Left forelimb (tissue), 1 donor: Measurements from ENCODE around the gene DACH1.
"Not testable (repeated sequence)": the region's sequence is repeated elsewhere in the genome, so short reads cannot be mapped to it uniquely, and the experiment has no call there.

Experiments used
- DNase-seq: peaks from one replicate; pipeline ENCODE4 v3.0.0-alpha.2; 2018; ENCODE audit warnings: low spot score

DACH1 gene

DNA sequence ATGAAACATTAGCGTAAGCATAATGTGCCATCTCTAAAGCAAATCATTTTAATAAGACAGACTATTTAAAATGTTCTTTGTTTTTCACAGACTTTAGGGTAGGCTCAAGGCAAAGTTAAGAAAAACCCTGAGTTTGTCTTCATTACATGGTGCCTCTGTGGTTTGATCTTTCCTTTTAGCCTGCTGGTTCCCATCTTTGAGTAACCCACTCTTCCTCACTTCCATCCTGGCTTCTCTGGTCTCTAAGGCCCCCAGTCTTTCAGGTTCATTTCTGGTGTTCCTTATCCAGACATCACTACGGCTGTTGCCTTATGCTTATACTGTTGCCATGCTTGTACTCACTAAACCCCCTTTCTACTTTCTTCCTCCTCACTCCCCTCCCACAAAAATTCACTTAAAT lies 38.4 kb downstream of the DACH1 start:
- DNase-seq = no peak

DNA sequence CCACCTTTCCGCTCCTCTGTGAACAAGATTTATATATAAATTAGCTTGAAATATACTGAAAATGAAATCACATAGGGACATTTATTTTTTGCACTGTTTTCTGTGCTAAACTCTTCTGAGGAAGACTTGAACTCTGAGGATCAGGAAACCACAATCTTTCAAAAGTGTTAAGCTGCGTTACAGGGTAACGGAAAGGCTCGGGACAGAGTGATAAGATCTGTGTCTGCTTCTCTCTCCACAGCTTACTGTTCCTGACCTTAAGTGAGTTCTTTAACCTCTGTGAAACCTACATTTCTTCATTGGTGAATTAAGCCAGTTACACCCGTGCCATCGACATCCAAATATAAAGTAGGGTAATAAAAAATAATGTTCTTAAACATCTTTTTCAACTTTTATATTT lies 38.9 kb downstream of the DACH1 start:
- no peak for DNase-seq

DNA sequence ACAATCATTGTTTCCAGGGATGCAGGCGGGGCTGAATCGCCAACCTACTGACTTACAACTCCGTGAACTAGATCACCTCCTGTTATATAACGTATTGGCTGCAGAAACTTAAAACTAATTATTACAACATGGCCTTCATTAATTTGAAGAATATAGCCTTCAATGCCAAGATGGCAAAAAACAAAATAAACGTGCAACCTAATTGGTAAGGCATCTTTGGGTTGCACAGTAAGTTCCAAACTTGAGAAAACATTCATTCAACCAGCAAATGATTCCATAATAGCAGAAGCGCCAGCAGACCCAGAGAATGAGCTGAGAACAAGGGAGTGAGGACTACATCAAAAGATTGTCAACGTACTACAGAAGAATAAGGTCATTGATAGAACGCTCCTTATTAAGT lies 39.8 kb downstream of the DACH1 start:
- no peak for DNase-seq

DNA sequence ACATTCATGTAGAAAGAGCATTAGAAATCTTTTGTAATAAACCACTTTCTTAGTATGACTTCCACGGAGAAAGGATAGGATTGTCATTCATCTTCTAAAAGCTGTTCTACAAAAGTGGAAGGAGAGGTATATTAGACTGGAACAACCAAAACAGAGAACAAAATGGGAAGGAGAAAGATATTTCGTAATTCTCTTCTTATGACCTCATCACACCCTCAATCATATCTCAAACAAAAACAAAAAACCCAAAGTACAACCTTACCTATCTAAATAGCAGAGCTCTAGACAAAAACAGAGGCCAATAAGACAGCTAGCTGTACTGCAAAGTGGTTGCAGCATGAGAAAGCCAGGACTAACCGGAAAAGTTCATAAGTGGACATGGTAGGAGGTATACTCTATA lies 46.3 kb downstream of the DACH1 start:
- no peak for DNase-seq

DNA sequence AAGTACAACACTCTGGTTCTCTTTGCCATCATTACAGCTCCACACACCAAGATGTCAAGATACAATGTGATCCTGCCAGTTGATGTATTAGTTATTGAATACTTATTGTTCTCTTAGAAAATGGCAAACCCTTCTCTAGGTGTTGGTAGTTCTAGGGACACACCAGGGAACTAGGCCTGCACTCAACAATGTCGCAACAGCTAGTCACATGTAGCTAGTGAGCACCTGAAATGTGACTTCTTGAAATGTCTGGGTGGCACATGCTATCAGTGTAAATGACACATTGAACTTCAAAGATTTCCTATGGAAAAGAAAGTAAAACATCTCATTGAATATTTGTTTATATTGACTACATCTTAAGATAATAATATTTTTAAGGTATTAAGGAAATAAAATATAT lies 49.7 kb downstream of the DACH1 start:
- no peak for DNase-seq

DNA sequence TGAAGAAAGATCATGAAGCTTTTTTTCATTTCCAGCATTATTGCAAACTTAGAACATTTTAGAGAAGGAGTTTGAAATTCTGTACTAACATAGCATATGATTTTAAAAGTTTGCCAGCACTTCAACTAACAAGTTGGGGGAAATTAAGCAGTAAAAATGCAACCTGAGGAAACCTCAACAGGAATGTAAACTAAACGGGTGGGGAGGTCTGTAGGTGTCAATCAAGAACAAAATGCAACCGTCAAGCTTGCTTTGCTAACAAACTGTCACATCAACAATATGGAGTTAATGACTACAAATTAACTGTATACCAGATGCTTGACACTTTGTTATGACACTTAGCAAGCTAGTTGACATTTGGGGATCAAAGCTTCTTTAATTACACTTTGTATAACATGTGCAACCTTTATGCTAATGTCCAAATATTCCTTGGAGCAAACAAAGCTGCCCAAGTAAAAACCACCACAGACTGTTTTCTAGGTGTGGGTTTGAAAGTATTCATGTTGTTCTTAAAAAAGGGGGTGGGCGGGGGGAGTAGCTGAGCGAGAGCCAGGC lies 52.1 kb downstream of the DACH1 start:
- no peak for DNase-seq

DNA sequence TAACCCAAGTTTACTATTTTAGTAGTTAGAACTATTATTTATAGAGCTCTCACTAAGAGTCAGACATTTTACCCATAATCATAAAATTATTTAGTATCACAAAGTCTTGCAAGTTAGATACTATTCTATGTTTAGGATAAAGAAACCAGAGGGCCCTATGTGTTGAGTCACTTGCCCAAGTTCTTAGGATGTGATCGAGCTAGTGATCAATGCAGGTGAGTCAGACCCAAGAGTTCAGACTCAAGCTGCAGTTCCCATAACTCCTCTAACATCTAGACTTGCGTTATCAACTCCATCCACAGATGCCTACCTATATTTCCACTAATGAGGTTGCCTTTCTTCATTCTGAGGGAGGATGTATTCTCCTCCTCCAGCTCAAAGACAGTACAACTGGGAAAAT lies 53.8 kb downstream of the DACH1 start:
- no peak for DNase-seq

DNA sequence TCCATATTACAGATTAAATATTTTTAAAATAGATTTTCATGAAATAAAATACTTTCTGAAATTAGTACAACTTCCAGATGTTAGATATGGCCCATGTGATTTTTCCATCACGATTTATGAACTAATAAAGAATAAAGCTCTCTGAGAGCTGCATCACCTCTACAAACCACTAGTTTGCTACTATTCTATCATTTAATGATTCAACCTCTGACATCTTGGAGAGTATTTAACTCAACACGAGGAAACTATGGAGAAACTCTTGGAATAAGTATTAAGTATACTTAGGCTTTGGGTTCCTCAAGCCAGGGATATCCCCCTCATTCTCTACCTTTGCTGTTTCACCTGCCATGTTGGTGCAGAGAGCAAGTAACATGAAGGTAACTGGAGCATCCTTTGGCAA lies 55.7 kb downstream of the DACH1 start:
- DNase-seq = no peak

DNA sequence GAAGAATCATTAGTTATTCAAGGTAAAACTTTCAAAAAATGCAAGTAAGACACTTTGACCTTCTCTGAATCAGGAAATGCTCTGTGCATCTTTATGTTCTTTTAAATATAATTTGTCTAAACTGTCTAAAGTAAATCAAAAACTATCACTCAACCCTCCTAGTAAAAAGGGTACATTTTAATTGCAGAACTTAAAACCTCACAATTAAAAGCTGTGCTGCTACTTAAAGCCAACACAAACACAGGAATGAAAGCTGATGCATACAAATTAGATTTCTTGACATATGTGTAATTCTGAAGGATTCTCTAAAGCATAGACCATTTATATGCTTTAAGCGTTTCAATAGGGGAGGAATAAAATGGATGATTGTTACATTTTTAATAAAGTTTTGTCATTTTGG lies 58.3 kb downstream of the DACH1 start:
- DNase-seq = no peak

DNA sequence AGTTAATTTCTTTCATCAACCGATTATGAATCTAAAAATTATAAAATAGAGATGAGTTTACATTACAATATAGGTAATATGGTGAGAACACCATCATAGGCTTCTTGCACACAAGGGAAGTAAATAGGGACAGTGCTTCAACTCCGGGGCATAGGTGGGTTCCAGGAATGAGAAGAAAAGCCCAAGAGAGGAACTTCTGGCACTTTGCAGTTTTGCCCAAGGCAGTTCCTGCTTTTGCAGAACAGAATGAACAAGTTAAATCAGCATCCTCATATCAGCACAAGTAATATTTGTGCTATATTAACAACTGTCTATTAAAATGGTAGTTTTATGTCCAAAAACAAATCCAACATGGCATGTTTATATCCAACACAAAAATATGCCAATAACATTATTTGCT lies 60.1 kb downstream of the DACH1 start:
- DNase-seq = no peak

DNA sequence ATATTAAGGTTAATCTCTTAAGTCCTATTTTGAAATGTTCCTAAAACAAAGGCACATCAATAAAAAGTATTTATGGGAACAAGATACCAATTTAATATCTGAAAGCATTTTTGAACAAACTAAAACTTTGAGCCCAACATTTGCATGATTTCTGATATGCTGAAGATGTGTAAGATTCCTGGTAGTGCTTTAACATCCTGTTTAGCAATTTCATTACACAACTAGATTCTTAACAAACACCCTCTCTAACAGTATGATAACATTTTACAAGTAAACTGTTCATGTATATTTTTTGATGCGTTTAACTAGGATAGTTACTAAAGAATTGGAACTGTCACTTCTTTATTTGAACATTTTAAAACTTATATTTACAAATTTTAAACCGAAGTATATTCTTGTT lies 63.9 kb downstream of the DACH1 start:
- DNase-seq = no peak

DNA sequence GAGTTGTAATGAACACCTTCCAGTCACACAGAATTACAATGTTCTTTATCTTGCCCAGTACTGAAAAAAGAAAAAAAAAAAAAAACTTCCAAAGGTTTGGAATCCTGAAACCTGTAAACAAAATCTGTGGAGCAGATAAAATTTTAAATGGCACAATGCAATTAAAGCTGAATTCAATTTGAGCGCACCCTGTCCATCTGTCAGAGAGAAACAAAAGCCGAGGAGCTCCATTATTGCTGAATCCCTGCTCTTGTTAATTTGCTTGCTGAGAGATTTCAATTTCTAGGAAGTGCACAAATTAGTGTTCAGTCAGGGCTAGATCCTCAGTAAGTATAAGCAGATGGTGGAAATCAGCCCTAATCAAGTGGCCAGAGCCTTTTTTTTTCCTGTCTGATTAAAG lies 65.2 kb downstream of the DACH1 start:
- no peak for DNase-seq

DNA sequence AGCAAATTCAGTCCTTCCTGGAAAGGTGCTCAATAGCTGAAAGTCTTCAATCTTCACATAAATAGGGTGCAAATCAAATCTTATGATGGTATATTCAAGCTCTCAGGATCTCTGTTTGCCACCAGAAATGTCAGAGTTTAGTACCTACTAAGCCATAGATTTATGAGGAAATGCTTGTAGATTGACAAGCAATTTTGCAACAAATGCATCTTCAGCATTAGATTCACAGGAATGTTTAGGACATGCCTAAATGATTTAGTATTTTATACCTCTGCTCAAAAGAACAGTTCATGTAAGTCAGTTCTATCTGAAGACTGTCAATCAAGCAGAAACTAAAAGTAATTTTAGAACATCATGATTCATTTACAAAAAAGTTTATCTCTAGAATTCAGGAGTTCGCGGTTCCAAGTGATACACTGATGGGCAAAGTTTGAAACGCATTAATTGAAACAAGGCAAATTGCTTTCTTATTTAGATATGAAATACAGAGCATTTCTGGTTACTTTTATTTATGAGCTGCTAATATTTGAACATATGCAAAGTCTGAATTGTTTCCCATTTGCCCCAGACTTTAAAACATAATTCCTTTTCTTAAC lies 65.7 kb downstream of the DACH1 start:
- DNase-seq = no peak

DNA sequence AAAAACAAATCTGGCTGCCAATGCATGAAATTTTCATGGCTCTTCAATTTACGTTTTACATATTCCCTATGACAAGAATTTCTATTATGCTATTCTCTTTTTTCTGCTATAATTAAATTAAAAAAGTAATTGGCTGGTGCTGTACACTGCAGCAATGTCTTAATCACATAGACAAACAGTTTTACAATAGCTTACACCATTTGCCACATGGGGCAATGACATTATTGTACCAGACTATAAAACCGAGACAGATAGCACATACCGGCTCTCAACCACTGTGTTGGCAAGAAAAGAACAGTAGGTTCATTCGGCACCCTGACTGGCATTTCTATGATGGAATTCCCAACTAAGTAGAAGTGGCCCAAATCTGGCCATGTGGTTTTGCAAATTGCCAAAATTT lies 67.7 kb downstream of the DACH1 start:
- DNase-seq = no peak

DNA sequence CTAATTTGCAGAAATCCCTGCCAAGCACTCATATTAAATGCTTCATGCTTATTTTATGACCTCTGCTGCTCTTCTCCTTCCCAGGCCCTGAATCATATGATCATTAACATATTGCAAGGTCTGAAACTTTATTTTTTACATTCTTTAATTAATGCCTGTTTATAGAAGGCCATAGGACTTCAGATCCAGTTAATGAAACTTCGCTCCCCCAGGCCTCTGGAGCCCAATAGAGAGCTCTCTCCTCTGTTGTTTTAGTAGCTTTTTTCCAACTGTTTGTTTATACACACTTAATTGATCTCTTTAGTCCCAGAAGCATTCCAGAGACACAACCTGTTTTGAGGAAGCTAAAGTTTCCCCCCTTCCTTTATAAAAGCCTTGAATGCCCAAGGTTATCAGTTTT lies 68.3 kb downstream of the DACH1 start:
- no peak for DNase-seq

DNA sequence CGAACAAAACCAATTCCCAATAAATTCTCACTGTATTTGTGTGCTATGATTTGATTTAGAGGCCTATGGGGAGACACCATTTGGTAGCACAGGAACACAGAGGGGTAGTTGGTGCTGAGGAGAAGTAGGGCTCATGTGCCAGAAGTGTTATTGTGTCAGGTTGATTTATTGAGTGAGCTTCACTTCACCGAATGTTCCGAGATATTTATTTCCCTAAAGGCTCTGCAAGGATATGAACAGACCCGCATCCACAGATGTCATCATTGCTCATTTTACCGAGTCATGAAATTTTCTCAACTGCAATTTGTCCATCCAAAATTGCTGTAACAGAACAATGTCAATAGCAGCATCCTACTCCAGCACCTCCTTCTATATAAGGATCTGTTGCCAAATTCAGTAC lies 69.5 kb downstream of the DACH1 start:
- no peak for DNase-seq

DNA sequence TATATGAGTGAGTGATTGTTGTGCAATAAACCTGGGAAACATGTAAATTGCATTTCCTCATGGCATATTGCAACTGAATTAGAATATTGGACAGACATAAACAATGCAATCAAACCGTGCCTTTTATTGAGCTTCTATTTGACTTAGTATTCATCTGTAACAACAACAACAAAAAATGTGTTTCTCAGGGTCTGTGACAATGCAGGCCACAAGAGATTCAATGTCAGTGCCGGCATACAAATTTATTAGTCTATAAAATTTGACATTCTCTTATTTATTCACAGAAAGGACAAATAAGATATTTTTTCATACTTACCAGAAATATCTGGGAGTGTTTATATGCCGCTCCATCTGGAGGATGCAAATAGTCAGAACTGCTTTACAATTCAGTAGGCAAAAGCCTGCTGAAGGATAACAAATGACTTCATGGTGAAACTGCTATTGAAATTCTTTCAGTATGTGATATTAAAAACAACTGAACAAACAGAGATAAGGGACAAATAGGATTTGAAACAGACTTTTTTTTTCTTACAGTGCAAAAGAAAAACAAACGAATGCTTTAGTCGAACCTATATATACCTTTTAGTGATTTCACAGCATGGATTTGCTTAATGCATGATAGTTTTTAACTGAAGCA lies 77.2 kb downstream of the DACH1 start:
- no peak for DNase-seq

DNA sequence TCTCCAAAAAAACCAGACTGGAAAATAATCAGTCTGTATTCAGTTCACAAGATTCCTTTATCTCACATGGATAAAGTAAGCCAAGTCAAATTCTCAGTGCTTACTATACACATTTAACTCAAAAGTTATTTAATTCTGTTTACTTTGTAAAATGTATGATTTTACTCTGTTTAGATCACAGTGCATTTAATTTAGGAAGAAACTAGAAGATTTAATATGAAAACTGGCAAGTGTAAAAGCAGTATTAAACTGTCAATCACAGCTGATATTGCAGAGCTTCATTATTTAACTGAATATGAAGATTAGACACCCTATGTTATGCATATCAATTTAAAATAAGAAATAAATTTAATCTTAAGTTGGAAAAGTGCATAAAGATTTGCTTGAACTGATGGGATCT lies 78.0 kb downstream of the DACH1 start:
- no peak for DNase-seq

DNA sequence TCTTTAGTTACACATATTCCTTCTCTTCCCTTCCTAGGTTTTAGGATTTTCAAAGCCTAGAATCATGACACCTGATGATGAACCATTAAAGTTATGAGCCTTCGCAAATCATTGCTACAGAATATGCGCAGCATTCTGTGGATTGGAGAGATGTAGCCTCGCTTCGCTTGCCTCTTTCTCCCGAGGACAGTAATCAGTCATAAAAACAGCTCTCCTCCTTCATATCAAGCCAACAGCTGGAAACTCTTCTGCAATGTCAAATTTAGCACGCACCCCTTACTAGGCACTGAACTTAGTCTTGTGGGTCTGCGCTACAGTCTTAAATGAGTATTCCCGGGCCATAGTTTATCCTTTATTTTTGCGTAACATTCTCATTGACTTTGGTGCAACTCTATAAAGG lies 79.6 kb downstream of the DACH1 start:
- no peak for DNase-seq

DNA sequence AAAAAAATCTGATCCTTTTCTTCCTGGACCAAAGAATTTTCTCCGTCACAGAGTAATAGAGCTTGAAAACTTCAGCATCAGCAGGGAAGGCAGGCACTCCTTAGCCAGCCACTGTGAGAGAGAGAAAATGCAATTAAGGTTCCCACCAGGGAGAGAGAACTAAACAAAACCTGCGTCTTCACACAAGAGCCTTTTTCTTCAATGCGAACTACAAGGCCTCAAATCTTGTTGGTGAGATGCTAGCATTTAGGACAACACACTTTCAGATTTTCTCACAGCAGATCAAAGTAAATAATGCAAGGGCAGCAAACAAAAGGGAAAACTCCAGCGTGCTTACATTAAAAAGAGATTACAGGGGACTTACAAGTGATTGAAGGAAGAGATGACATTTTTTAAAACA lies 80.1 kb downstream of the DACH1 start:
- no peak for DNase-seq

DNA sequence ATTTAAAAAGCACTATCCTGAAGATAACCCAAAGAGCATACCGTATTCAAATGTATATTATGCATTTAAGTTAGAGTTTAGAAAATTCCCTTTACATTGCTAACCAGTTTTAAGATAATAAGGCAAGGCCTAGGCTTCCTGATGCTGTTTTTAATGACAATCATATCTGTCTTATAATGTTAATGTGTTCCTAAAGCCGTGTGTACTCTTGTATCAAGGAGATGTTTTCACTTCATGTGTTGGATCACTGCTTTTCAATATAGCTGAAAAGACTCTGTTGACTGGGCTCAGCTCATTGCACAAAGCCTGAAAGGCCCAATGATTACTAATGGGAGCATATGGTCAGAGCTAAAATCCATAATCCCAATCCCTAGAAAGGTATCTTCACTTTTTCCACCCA lies 81.6 kb downstream of the DACH1 start:
- DNase-seq = no peak

DNA sequence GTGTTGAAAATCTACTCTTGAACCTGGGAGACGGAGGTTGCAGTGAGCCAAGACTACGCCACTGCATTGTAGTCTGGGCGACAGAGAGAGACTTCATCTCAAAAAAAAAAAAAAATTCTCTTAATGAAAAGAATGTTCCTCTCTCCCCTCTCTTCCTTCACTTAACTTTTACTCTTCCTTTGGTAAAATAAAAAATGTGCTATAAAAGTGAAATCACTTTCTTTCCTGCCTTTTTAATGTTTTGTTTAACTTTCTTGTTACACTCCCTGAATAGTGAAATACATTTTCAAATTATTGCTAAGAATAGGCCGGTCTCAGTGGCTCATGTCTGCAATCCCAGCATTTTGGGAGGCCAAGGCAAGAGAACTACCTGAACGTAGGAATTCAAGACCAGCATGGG lies 86.5 kb downstream of the DACH1 start:
- no peak for DNase-seq

DNA sequence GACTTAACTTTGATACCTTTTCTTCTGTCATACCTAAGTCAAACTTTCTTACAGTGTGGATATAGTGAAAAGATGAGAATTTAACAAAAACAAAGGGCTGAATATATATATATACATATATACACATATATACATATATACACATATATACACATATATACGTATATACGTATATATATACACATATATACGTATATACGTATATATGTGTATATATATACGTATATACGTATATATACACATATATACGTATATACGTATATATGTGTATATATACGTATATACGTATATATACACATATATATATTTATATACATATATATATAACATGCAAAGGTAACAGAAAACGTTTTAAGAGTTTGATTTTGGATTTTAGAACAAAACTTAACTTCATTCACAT lies 88.0 kb downstream of the DACH1 start:
- not testable (repeated sequence) for DNase-seq

DNA sequence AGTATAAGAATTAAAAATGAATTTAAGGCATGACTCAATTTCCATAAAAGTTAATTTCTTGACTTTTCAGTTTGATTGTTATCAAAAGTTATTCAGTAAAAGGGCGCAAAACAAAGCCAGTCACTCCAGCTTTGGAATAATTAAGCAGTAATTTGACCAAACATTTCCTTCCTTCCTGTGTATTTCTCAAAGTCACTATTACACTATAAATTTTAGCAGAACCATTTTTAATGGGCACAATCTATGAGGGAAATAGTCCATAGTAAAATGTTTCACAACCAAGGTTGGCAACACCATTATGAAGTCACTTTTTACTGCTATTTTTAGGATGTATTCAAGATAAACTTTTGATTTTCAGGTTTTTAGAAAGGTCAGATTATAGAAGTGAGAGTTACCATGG lies 91.0 kb downstream of the DACH1 start:
- no peak for DNase-seq
